Transverse colon (tissue), 4 donors: ENCODE measurements around the gene GPR17. TPM values are rescaled to one million over a fixed set of nuclear protein-coding genes. Genes with fewer than 3 reads are reported as not detected.
A peak's percentile ranks its signal among the peaks of the same experiment; 100 is the strongest.

Experiments
- DNase-seq: peaks from one replicate; pipeline ENCODE4 v3.0.0-alpha.2; 2019
- H3K27ac ChIP-seq, 4 donors: fragments of 200-600 bp; sonication (generic); 2 replicates each; pipeline ENCODE4 v1.5.1; 2016 to 2018; ENCODE audit warnings: inconsistent platforms in 4 of 4
- H3K27me3 ChIP-seq: fragments of 200-600 bp; sonication (generic); 2 replicates; pipeline ENCODE4 v1.5.1; 2017; ENCODE audit warnings: inconsistent platforms
- H3K36me3 ChIP-seq, 4 donors: fragments of 200-600 bp; sonication (generic); 2 replicates each; pipeline ENCODE4 v1.5.1; 2017 to 2019; ENCODE audit warnings: inconsistent platforms in 4 of 4
- H3K4me1 ChIP-seq, 4 donors: fragments of 200-600 bp; sonication (generic); 2 replicates each; pipeline ENCODE4 v1.5.1; 2017 to 2020; ENCODE audit warnings: inconsistent platforms in 4 of 4
- H3K4me3 ChIP-seq, 4 donors: fragments of 200-600 bp; sonication (generic); 1 replicate in 1 of 4; 2 replicates in 3 of 4; pipeline versions ENCODE4 v1.5.1 to v1.6.1; 2017 to 2019; ENCODE audit warnings: inconsistent platforms in 4 of 4
- H3K9me3 ChIP-seq, 2 donors: fragments of 200-600 bp; sonication (generic); 2 replicates each; pipeline ENCODE4 v1.5.1; 2017 to 2019; ENCODE audit warnings: inconsistent platforms in 2 of 2
- EP300 ChIP-seq: sonication (generic); formaldehyde crosslinking; IDR thresholded peaks from one replicate; pipeline ENCODE4 v1.6.1; 2017; ENCODE audit warnings: antibody characterized with exemption, low read depth
- POLR2A ChIP-seq: fragments of 450-650 bp; IDR thresholded peaks from one replicate; pipeline ENCODE4 v1.6.1; 2016; ENCODE audit warnings: antibody characterized with exemption, mild to moderate bottlenecking, moderate library complexity
- POLR2AphosphoS5 ChIP-seq, 3 donors: sonication (generic); formaldehyde crosslinking; IDR thresholded peaks; one replicate each; pipeline ENCODE4 v1.6.1; 2016; ENCODE audit warnings: antibody characterized with exemption in 3 of 3
- WGBS, 2 donors: methylation state at CpG; one replicate each; pipeline ENCODE4 v1.1.5; 2018; ENCODE audit warnings: low coverage in 1 of 2; 5-methylcytosine and 5-hydroxymethylcytosine counted together
- in situ Hi-C, 4 donors: fragments of 200-750 bp; cut with MboI; loops; one replicate each; pipeline versions ENCODE4 v1.15.0 to v1.15.1; 2017; ENCODE audit warnings: low sequenced_read_pairs in 3 of 4, low pct_ligation_motif_present in 1 of 4, low pct_unique_long_range_greater_than_20kb in 1 of 4
- intact Hi-C: fragments of 100-400 bp; cut with DNase I; formaldehyde crosslinking; loops from one replicate; pipeline ENCODE4 v1.15.1; 2023; ENCODE audit warnings: low total_unique reads
- total RNA-seq, 4 donors: library from RNA; depleted of rRNA; stranded (reverse); fragments of >200 nt; gene quantifications; one replicate each; pipeline ENCODE4 v1.1.0, GENCODE V29; 2016
- TF ChIP-seq, protein P1 (sequence below), 5 experiments: fragments of 200-600 bp in 3 of 5; fragments of 450-650 bp in 2 of 5; sonication (generic) in 3 of 5; IDR thresholded peaks; 1 replicate in 2 of 5; 2 replicates in 3 of 5; pipeline ENCODE4 v1.5.1; 2016 to 2017; ENCODE audit warnings: antibody characterized with exemption in 5 of 5, inconsistent platforms in 3 of 5, mild to moderate bottlenecking in 2 of 5, moderate library complexity in 1 of 5

Gene GPR17
- total RNA-seq, 4 donors from 2014 or later: 0.14 TPM; not detected in 3

- H3K36me3 ChIP-seq: no peaks in the 10 kb centered on the region
- in situ Hi-C loops (no loop called here), intact Hi-C loops (no loop called here)
- H3K27ac ChIP-seq: peak overlapping the region; percentile 21 to 83 (median 48)
- no peak for TF ChIP-seq POLR2AphosphoS5 (IDR thresholded peaks at IDR 0.05)
- TF ChIP-seq, protein P1, sequence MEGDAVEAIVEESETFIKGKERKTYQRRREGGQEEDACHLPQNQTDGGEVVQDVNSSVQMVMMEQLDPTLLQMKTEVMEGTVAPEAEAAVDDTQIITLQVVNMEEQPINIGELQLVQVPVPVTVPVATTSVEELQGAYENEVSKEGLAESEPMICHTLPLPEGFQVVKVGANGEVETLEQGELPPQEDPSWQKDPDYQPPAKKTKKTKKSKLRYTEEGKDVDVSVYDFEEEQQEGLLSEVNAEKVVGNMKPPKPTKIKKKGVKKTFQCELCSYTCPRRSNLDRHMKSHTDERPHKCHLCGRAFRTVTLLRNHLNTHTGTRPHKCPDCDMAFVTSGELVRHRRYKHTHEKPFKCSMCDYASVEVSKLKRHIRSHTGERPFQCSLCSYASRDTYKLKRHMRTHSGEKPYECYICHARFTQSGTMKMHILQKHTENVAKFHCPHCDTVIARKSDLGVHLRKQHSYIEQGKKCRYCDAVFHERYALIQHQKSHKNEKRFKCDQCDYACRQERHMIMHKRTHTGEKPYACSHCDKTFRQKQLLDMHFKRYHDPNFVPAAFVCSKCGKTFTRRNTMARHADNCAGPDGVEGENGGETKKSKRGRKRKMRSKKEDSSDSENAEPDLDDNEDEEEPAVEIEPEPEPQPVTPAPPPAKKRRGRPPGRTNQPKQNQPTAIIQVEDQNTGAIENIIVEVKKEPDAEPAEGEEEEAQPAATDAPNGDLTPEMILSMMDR (IDR thresholded peaks at IDR 0.05): no peak
- no peak for TF ChIP-seq EP300
- no peak for TF ChIP-seq POLR2A
- H3K4me3 ChIP-seq: no peak overlapping the region
- WGBS, 2 donors: 84% methylated on average over 17 of the region's 17 CpGs; no CpG with 5 or more reads in 1 of the 2 donors
- H3K9me3 ChIP-seq: no peaks in the 10 kb centered on the region
- no peak for DNase-seq
- peaks cover 6 to 32% (median 20%) of the 10 kb centered on the region in 4 donors for H3K4me1 ChIP-seq
- no peaks in the 10 kb centered on the region for H3K27me3 ChIP-seq
These were observed 3.1 kb upstream of the GPR17 start for GRCh38 chr2:127642706-127643438.

GRCh38 chr2:127643439-127644065 lies 2.4 kb upstream of the GPR17 start:
- no peak for TF ChIP-seq EP300
- TF ChIP-seq, protein P1 (IDR thresholded peaks at IDR 0.05): no peak
- TF ChIP-seq POLR2A: no peak
- TF ChIP-seq POLR2AphosphoS5 (IDR thresholded peaks at IDR 0.05): no peak
- WGBS, 2 donors: 81 to 91% methylated on average over 10 to 15 of the region's 15 CpGs
- Histone ChIP-seq H3K4me1 (peaks cover 6 to 36% (median 22%) of the 10 kb centered on the region in 4 donors), H3K36me3 (no peaks in the 10 kb centered on the region), H3K27me3 (no peaks in the 10 kb centered on the region), H3K27ac (peak overlapping the region; percentile 7 to 83 (median 68)), H3K4me3 (no peak overlapping the region), H3K9me3 (no peaks in the 10 kb centered on the region)
- intact Hi-C loops (no loop called here), in situ Hi-C loops (no loop called here)
- DNase-seq: no peak

- Histone ChIP-seq H3K27me3 (no peaks in the 10 kb centered on the region), H3K36me3 (no peaks in the 10 kb centered on the region), H3K9me3 (no peaks in the 10 kb centered on the region), H3K27ac (peak overlapping the region; percentile 7 to 83 (median 68)), H3K4me1 (peaks cover 9 to 41% (median 25%) of the 10 kb centered on the region in 4 donors), H3K4me3 (no peak overlapping the region)
- WGBS, 2 donors: 87% methylated on average over 19 of the region's 19 CpGs; no CpG with 5 or more reads in 1 of the 2 donors
- no peak for DNase-seq
- in situ Hi-C loops (no loop called here), intact Hi-C loops (no loop called here)
- no peak for TF ChIP-seq EP300
- no peak for TF ChIP-seq POLR2AphosphoS5 (IDR thresholded peaks at IDR 0.05)
- TF ChIP-seq, protein P1 (IDR thresholded peaks at IDR 0.05): no peak
- no peak for TF ChIP-seq POLR2A
These were observed 1.6 kb upstream of the GPR17 start for GRCh38 chr2:127644066-127645025.

- Histone ChIP-seq H3K9me3 (no peaks in the 10 kb centered on the region), H3K27ac (peak overlapping the region; percentile 25 to 83 (median 68)), H3K4me1 (peaks cover 16 to 46% (median 31%) of the 10 kb centered on the region in 4 donors), H3K27me3 (no peaks in the 10 kb centered on the region), H3K36me3 (no peaks in the 10 kb centered on the region), H3K4me3 (no peak overlapping the region)
- TF ChIP-seq, protein P1 (IDR thresholded peaks at IDR 0.05): no peak
- TF ChIP-seq EP300: no peak
- TF ChIP-seq POLR2A: no peak
- no peak for TF ChIP-seq POLR2AphosphoS5 (IDR thresholded peaks at IDR 0.05)
- DNase-seq: no peak
- in situ Hi-C loops: no loop called here
- intact Hi-C loops: no loop called here
- WGBS, 2 donors: 43% methylated on average over 1 of the region's 1 CpG
These were observed 943 bp upstream of the GPR17 start for GRCh38 chr2:127645026-127645394.
